Liver (tissue), 3 donors: ENCODE data around the gene TAAR5.

ENCODE experiments used
- EGR1 ChIP-seq, 2 donors: IDR thresholded peaks; 2 replicates each; pipeline ENCODE4 v1.6.1; 2016 to 2018; ENCODE audit warnings: antibody characterized with exemption in 2 of 2, low read depth in 2 of 2
- FOXA1 ChIP-seq: IDR thresholded peaks from 2 replicates; pipeline ENCODE4 v1.6.1; 2016; ENCODE audit warnings: antibody characterized with exemption
- GABPA ChIP-seq, 2 donors: IDR thresholded peaks in 1 of 2; conservative IDR thresholded peaks in 1 of 2; 2 replicates each; pipeline ENCODE4 v1.6.1; 2016; ENCODE audit warnings: antibody characterized with exemption in 2 of 2, mild to moderate bottlenecking in 1 of 2, moderate library complexity in 1 of 2
- HNF4A ChIP-seq, 2 donors: conservative IDR thresholded peaks; 2 replicates each; pipeline ENCODE4 v1.6.1; 2016; ENCODE audit warnings: antibody characterized with exemption in 2 of 2, mild to moderate bottlenecking in 2 of 2
- MAX ChIP-seq: IDR thresholded peaks from 2 replicates; pipeline ENCODE4 v1.6.1; 2016; ENCODE audit warnings: antibody characterized with exemption
- RAD21 ChIP-seq, 2 donors: IDR thresholded peaks; 2 replicates each; pipeline ENCODE4 v1.6.1; 2016; ENCODE audit warnings: antibody characterized with exemption in 2 of 2, mild to moderate bottlenecking in 2 of 2
- REST ChIP-seq: IDR thresholded peaks from 2 replicates; pipeline ENCODE4 v1.6.1; 2016; ENCODE audit warnings: antibody characterized with exemption, mild to moderate bottlenecking
- YY1 ChIP-seq: IDR thresholded peaks from 2 replicates; pipeline ENCODE4 v1.6.1; 2016; ENCODE audit warnings: antibody characterized with exemption, mild to moderate bottlenecking
- TF ChIP-seq, protein P1 (sequence below): fragments of 150-350 bp; IDR thresholded peaks from 2 replicates; pipeline ENCODE4 v1.5.1; 2017; ENCODE audit warnings: improper control_type of control experiment, low read depth, low read length; ENCODE audit not compliant: missing input control
- TF ChIP-seq, protein P2 (sequence below): IDR thresholded peaks from 2 replicates; pipeline ENCODE4 v1.6.1; 2016; ENCODE audit warnings: antibody characterized with exemption
- donor health status: healthy.
- donor health status: healthy.

DNA sequence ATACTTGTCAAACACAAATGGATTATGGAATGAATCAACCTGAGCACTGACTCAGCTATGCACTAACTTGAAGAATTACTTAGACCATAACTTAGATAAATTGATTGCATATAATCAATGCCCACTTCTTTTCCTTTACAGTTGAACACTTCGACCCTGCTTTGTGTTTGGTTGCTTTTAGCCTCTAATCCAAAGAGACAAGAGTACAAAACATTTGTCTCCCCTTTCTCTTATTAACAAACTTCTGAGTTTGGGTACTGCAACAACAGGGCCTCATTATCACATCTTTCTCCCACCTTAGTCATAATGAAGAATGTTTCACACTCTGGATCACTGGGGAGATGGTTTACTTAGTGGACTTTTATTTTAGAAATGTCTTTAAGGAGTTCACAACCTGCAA is 22.0 kb downstream of the TAAR5 start:
- TF ChIP-seq, protein P1, sequence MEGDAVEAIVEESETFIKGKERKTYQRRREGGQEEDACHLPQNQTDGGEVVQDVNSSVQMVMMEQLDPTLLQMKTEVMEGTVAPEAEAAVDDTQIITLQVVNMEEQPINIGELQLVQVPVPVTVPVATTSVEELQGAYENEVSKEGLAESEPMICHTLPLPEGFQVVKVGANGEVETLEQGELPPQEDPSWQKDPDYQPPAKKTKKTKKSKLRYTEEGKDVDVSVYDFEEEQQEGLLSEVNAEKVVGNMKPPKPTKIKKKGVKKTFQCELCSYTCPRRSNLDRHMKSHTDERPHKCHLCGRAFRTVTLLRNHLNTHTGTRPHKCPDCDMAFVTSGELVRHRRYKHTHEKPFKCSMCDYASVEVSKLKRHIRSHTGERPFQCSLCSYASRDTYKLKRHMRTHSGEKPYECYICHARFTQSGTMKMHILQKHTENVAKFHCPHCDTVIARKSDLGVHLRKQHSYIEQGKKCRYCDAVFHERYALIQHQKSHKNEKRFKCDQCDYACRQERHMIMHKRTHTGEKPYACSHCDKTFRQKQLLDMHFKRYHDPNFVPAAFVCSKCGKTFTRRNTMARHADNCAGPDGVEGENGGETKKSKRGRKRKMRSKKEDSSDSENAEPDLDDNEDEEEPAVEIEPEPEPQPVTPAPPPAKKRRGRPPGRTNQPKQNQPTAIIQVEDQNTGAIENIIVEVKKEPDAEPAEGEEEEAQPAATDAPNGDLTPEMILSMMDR, result no peak
- TF ChIP-seq YY1 (no peak), GABPA (IDR thresholded peaks at IDR 0.05 in 1 of 2, conservative IDR thresholded peaks at IDR 0.05 in 1 of 2) (no peak), REST (no peak), EGR1 (IDR thresholded peaks at IDR 0.05; ENCODE audit: low read depth in 2 of 2) (no peak), RAD21 (IDR thresholded peaks at IDR 0.05) (no peak), MAX (no peak), HNF4A (conservative IDR thresholded peaks at IDR 0.05) (no peak), FOXA1 (no peak)
- TF ChIP-seq, protein P2, sequence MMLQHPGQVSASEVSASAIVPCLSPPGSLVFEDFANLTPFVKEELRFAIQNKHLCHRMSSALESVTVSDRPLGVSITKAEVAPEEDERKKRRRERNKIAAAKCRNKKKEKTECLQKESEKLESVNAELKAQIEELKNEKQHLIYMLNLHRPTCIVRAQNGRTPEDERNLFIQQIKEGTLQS, result no peak
